HTR-8/SVneo (cell line): Measurements from ENCODE around the gene RAB40A.
A peak's percentile ranks its signal among the peaks of the same experiment; 100 is the strongest.
"Not testable (repeated sequence)": the region's sequence is repeated elsewhere in the genome, so short reads cannot be mapped to it uniquely, and the experiment has no call there.

Source experiments
- DNase-seq: peaks from one replicate; pipeline ENCODE4 v3.0.0; 2011; ENCODE audit warnings: low spot score, mixed read lengths; ENCODE audit not compliant: insufficient read length
- FAIRE-seq: peaks from 2 replicates; lab custom pipeline; 2011; peaks lifted over from hg19 to GRCh38; lab: Jason Lieb, UNC

The RAB40A gene

GRCh38 chrX:103467887-103468286 lies 51.4 kb downstream of the RAB40A start:
- no peak for DNase-seq
- no peak for FAIRE-seq

GRCh38 chrX:103467156-103467555 lies 52.1 kb downstream of the RAB40A start:
- no peak for FAIRE-seq
- DNase-seq = no peak

GRCh38 chrX:103464774-103465117 lies 54.5 kb downstream of the RAB40A start:
- FAIRE-seq (no peak), DNase-seq (peak; percentile 8)

- no peak for FAIRE-seq
- no peak for DNase-seq
These were observed 55.1 kb downstream of the RAB40A start for GRCh38 chrX:103464072-103464773.

- FAIRE-seq (no peak), DNase-seq (no peak)
These were observed 58.1 kb downstream of the RAB40A start for GRCh38 chrX:103461156-103461555.

- DNase-seq, FAIRE-seq: not testable (repeated sequence)
These were observed 59.1 kb downstream of the RAB40A start for GRCh38 chrX:103460001-103460755.

- DNase-seq (peak; percentile 23), FAIRE-seq (no peak)
These were observed 65.6 kb downstream of the RAB40A start for GRCh38 chrX:103453655-103454054.
